PC-3 (cell line): ENCODE results near the gene CERKL.

Source experiments
- EZH2 ChIP-seq: fragments of 300-600 bp; sonication (generic); IDR thresholded peaks from one replicate; pipeline ENCODE4 v1.6.1; 2017; ENCODE audit warnings: antibody characterized with exemption, mild to moderate bottlenecking, low read length; ENCODE audit not compliant: unreplicated experiment
- TF ChIP-seq, protein P1 (sequence below): fragments of 300-600 bp; sonication (generic); conservative IDR thresholded peaks from 2 replicates; pipeline ENCODE4 v1.5.1; 2017; ENCODE audit warnings: antibody characterized with exemption, low read depth, mild to moderate bottlenecking, low read length

DNA sequence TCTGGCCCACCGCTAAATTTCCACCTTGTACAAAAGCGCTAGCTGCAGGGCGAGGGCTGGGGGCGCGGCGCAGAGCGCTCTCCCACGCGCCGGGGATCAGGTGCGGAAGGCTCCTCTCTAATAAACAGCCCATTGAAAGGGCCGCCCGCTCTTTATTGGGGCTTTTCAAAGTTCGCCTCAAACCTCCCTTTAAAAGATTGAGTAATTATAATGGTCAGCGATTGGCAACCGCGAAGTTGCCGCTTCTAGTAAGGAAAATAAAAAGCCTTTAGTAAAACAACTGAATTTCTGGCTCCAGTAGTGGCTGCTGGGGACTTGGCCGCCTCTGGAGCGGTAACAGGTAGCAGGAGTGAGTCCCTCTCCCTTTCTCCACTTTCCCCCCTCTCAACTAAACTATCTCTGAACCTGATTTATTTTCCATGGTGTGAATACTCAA lies 22.7 kb upstream of the CERKL start:
- TF ChIP-seq, protein P1, sequence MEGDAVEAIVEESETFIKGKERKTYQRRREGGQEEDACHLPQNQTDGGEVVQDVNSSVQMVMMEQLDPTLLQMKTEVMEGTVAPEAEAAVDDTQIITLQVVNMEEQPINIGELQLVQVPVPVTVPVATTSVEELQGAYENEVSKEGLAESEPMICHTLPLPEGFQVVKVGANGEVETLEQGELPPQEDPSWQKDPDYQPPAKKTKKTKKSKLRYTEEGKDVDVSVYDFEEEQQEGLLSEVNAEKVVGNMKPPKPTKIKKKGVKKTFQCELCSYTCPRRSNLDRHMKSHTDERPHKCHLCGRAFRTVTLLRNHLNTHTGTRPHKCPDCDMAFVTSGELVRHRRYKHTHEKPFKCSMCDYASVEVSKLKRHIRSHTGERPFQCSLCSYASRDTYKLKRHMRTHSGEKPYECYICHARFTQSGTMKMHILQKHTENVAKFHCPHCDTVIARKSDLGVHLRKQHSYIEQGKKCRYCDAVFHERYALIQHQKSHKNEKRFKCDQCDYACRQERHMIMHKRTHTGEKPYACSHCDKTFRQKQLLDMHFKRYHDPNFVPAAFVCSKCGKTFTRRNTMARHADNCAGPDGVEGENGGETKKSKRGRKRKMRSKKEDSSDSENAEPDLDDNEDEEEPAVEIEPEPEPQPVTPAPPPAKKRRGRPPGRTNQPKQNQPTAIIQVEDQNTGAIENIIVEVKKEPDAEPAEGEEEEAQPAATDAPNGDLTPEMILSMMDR: no peak
- TF ChIP-seq EZH2: no peak
